Heart left ventricle (tissue), 13 donors: Measurements from ENCODE around the gene SMAGP.

Source experiments
- CTCF ChIP-seq, 12 donors: fragments of 200-600 bp; sonication (generic) in 4 of 12; IDR thresholded peaks; one replicate each; pipeline versions ENCODE4 v1.5.0 to v1.8.0; 2018 to 2022; ENCODE audit warnings: antibody characterized with exemption in 12 of 12, mild to moderate bottlenecking in 5 of 12
- POLR2A ChIP-seq, 2 donors: fragments of 450-650 bp; IDR thresholded peaks; one replicate each; pipeline ENCODE4 v1.6.1; 2017; ENCODE audit warnings: antibody characterized with exemption in 2 of 2, mild to moderate bottlenecking in 2 of 2, moderate library complexity in 2 of 2
- donor health status: ischemic (EF 13 %, LVEDD 7.1; RV severe dilation, severe dysfunction).
- donor health status: DM: no; HTN: yes; CAD: no.
- donor health status: DM: no; HTN: no; CAD: no.
- donor health status: ischemic (EF 25% LVEDD 6.9; RV normal size, moderate dysfunction).
- donor health status: ischemic (EF 25% LVEDD 5.7; RV mildly dilated, moderate dysfunction).
- donor health status: ischemic (EF 35%, LVEDD 5.7; RV mildly dilated, moderate dysfunction).
- donor health status: nonischemic (EF 11% LVEDD 7.7; RV severe dilation, severe dysfunction).
- donor health status: DM: yes; HTN: yes; CAD: no.
- donor health status: PGD.
- donor health status: ischemic (EF 29% LVEDD 5.4; RV normal size, mild dysfunction).
- donor health status: nonischemic (EF 23%, LVEDD 6.1; RV moderate dilation, normal function).

GRCh38 chr12:51209259-51209658 is 61.0 kb downstream of the SMAGP start:
- TF ChIP-seq CTCF (IDR thresholded peaks at IDR 0.05): no peak
- no peak for TF ChIP-seq POLR2A (IDR thresholded peaks at IDR 0.05)
